Heart left ventricle (tissue), 16 donors: ENCODE measurements around the gene FAM3D. TPM values are rescaled to one million over a fixed set of nuclear protein-coding genes. Genes with fewer than 3 reads are reported as not detected.

Source experiments
- ATAC-seq, 4 donors: fragments of 200-7000 bp; cut with Tn5 transposase; one replicate each; pipeline ENCODE4 v1.9.1; 2020 to 2022; ENCODE audit warnings: moderate library complexity in 4 of 4, mild to moderate bottlenecking in 3 of 4, moderate number of reproducible peaks in 1 of 4
- DNase-seq, 5 donors: peaks; one replicate each; pipeline ENCODE4 v3.0.0-alpha.2; 2020
- H3K27ac ChIP-seq, 12 donors: fragments of 200-600 bp; sonication (generic) in 4 of 12; one replicate each; pipeline versions ENCODE4 v1.5.0 to v1.8.0; 2016 to 2022; ENCODE audit warnings: mild to moderate bottlenecking in 2 of 12
- H3K27me3 ChIP-seq, 9 donors: fragments of 200-600 bp; sonication (generic) in 2 of 9; one replicate each; pipeline versions ENCODE4 v1.5.1 to v1.8.0; 2016 to 2022; ENCODE audit warnings: mild to moderate bottlenecking in 3 of 9
- H3K36me3 ChIP-seq, 9 donors: fragments of 200-600 bp; sonication (generic) in 2 of 9; one replicate each; pipeline versions ENCODE4 v1.5.0 to v1.8.0; 2018 to 2022; ENCODE audit warnings: mild to moderate bottlenecking in 2 of 9
- H3K4me1 ChIP-seq, 12 donors: fragments of 200-600 bp; sonication (generic) in 4 of 12; one replicate each; pipeline versions ENCODE4 v1.5.0 to v1.8.0; 2016 to 2022; ENCODE audit warnings: mild to moderate bottlenecking in 3 of 12
- H3K4me3 ChIP-seq, 12 donors: fragments of 200-600 bp; sonication (generic) in 4 of 12; one replicate each; pipeline versions ENCODE4 v1.5.0 to v1.8.0; 2017 to 2022; ENCODE audit warnings: mild to moderate bottlenecking in 9 of 12, moderate library complexity in 4 of 12
- H3K9me3 ChIP-seq, 12 donors: fragments of 200-600 bp; sonication (generic) in 4 of 12; one replicate each; pipeline versions ENCODE4 v1.5.0 to v1.8.0; 2016 to 2022; ENCODE audit warnings: mild to moderate bottlenecking in 1 of 12
- POLR2A ChIP-seq, 2 donors: fragments of 450-650 bp; IDR thresholded peaks; one replicate each; pipeline ENCODE4 v1.6.1; 2017; ENCODE audit warnings: antibody characterized with exemption in 2 of 2, mild to moderate bottlenecking in 2 of 2, moderate library complexity in 2 of 2
- WGBS, 4 donors: extraction: QIAGEN DNeasy Blood & Tissue Kit in 2 of 4; methylation state at CpG; one replicate each; pipeline versions ENCODE4 v1.1.5 to v1.1.7; 2013 to 2018; 5-methylcytosine and 5-hydroxymethylcytosine counted together
- intact Hi-C, 10 donors: fragments of 100-400 bp; cut with DNase I; formaldehyde crosslinking; loops; one replicate each; pipeline versions ENCODE4 v1.11.1 to v1.14.2; 2022
- polyA plus RNA-seq, 2 donors: library from polyadenylated mRNA; stranded (reverse); fragments of 200-250 nt; gene quantifications; one replicate each; pipeline ENCODE4 v1.2.3, GENCODE V29; 2013
- total RNA-seq, 9 donors: library from RNA; depleted of rRNA in 2 of 9; stranded (reverse); fragments of >200 nt in 2 of 9; fragmentation: NEBNext Ultra II Directional in 3 of 9; extraction: Animal tissue kit (Norgen Biotek cat#: 25700) in 3 of 9; gene quantifications; one replicate each; pipeline versions ENCODE4 v1.1.0 to v1.2.4, GENCODE V29; 2016 to 2023
- TF ChIP-seq, protein P1 (sequence below), 12 donors: fragments of 200-600 bp; sonication (generic) in 4 of 12; IDR thresholded peaks; one replicate each; pipeline versions ENCODE4 v1.5.0 to v1.8.0; 2018 to 2022; ENCODE audit warnings: antibody characterized with exemption in 12 of 12, mild to moderate bottlenecking in 5 of 12
- donor health status: ischemic (EF 13 %, LVEDD 7.1; RV severe dilation, severe dysfunction).
- donor health status: healthy with polysubstance abuse.
- donor health status: DM: no; HTN: yes; CAD: no.
- donor health status: DM: no; HTN: no; CAD: no.
- donor health status: ischemic (EF 25% LVEDD 6.9; RV normal size, moderate dysfunction).
- donor health status: ischemic (EF 25% LVEDD 5.7; RV mildly dilated, moderate dysfunction).
- donor health status: healthy.
- donor health status: DM: yes; HTN: yes; CAD: no.
- donor health status: ischemic (EF 35%, LVEDD 5.7; RV mildly dilated, moderate dysfunction).
- donor health status: nonischemic (EF 11% LVEDD 7.7; RV severe dilation, severe dysfunction).
- donor health status: DM: yes; HTN: yes; CAD: no.
- donor health status: PGD.
- donor health status: ischemic (EF 29% LVEDD 5.4; RV normal size, mild dysfunction).
- donor health status: nonischemic (EF 23%, LVEDD 6.1; RV moderate dilation, normal function).

The FAM3D gene
- total and polyA plus RNA-seq, 11 donors, result 0.06 TPM; not detected in 10

DNA sequence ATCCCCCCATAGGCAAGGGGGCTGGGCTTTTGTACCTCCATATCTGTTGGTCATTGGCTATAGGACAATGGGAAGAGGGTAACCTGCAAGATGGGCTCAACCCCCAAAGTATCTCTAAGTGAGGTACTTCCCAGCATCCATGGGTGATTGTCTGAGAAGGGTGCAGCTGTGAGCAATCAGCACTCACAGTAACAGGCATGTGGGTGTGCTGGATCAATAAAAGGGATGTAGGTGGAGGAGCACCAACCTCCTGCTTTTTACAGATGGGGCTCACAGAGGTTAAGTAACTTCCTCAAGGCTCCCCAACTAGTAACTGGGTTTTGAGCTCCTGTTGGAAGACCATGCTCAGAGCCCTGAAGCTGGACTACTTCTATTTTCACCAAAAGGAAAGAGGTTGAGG lies 63.0 kb downstream of the FAM3D start:
- H3K9me3 ChIP-seq, result no peaks in the 10 kb centered on the region
- intact Hi-C loops, result no loop called here
- no peak for TF ChIP-seq POLR2A (IDR thresholded peaks at IDR 0.05)
- TF ChIP-seq, protein P1, sequence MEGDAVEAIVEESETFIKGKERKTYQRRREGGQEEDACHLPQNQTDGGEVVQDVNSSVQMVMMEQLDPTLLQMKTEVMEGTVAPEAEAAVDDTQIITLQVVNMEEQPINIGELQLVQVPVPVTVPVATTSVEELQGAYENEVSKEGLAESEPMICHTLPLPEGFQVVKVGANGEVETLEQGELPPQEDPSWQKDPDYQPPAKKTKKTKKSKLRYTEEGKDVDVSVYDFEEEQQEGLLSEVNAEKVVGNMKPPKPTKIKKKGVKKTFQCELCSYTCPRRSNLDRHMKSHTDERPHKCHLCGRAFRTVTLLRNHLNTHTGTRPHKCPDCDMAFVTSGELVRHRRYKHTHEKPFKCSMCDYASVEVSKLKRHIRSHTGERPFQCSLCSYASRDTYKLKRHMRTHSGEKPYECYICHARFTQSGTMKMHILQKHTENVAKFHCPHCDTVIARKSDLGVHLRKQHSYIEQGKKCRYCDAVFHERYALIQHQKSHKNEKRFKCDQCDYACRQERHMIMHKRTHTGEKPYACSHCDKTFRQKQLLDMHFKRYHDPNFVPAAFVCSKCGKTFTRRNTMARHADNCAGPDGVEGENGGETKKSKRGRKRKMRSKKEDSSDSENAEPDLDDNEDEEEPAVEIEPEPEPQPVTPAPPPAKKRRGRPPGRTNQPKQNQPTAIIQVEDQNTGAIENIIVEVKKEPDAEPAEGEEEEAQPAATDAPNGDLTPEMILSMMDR (IDR thresholded peaks at IDR 0.05), result no peak
- DNase-seq (no peak), ATAC-seq (no peak)
- H3K27ac ChIP-seq, result no peak overlapping the region
- no peaks in the 10 kb centered on the region for H3K27me3 ChIP-seq
- H3K36me3 ChIP-seq, result no peaks in the 10 kb centered on the region
- peaks cover 0 to 7% (median 0%) of the 10 kb centered on the region in 12 donors for H3K4me1 ChIP-seq
- H3K4me3 ChIP-seq, result no peak overlapping the region

DNA sequence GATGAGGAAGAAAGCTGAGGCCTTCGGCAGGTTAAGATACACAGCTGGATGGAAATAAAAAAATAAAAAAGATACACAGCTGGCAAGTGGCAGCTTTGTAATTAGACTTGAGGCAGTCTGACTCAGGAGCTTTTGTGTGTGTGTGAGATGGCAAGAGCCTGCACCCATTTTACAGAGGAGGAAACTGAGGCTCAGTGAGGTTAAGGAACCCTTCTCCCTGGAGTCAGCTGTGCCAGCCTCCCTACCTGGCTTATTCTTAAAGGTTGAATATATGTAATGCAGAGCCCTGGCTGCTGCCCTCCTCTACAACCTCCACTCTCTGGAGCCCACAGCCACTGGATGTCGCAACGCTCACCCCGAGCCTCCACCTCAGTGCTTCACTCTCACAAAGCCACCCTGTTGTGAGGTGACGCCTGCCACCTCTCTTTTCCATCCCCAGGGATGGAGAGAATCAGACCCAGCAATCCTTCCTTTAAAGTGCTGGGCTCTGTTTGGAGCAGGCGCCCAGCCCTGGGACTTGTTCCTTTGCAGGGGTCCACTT lies 68.7 kb downstream of the FAM3D start:
- TF ChIP-seq, protein P1 (IDR thresholded peaks at IDR 0.05), result no peak
- TF ChIP-seq POLR2A (IDR thresholded peaks at IDR 0.05), result no peak
- H3K4me1 ChIP-seq, result no peaks in the 10 kb centered on the region
- H3K4me3 ChIP-seq, result no peak overlapping the region
- H3K27me3 ChIP-seq, result no peaks in the 10 kb centered on the region
- intact Hi-C loops, result no loop called here
- 85 to 88% (median 87%) methylated on average over 6 of the region's 6 CpGs for WGBS, 4 donors
- no peaks in the 10 kb centered on the region for H3K36me3 ChIP-seq
- no peak for DNase-seq
- H3K27ac ChIP-seq, result no peak overlapping the region
- no peak for ATAC-seq
- no peaks in the 10 kb centered on the region for H3K9me3 ChIP-seq

DNA sequence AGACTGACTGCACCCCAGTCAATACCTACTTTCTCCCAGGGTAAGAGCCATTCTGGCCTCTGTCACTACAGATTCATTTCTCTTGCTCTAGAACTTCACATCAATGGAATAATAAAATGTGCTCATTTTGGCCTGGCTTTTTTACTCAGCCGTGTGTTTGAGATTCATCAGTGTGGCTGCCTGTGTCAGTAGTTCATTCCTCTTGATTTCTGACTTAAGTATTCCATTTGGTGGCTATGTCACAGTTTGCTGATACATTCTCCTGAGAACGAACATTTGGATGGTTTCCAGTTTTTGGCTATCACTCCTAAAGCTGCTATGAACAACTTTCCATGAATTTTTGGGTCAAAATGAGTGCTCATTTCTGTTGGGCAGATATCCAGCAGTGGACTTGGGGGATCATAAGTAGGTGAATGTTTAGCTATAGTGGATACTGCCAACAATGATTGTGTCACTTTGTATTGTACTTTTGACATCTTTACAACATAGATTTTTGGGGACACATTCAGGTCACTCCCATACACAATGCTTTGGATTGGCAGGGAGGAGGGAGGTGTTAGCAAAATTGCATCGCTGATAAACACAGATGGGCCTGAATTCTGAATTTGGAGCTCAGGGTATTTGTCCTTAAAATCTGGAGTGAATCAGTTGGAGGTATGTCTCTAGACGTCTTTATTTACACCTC lies 69.6 kb downstream of the FAM3D start:
- DNase-seq, result no peak
- H3K4me1 ChIP-seq, result no peaks in the 10 kb centered on the region
- H3K27ac ChIP-seq, result no peak overlapping the region
- H3K36me3 ChIP-seq, result no peaks in the 10 kb centered on the region
- intact Hi-C loops, result no loop called here
- no peak for ATAC-seq
- H3K27me3 ChIP-seq, result no peaks in the 10 kb centered on the region
- H3K4me3 ChIP-seq, result no peak overlapping the region
- 59 to 63% (median 60%) methylated on average over 4 of the region's 4 CpGs for WGBS, 4 donors
- no peaks in the 10 kb centered on the region for H3K9me3 ChIP-seq
- TF ChIP-seq, protein P1 (IDR thresholded peaks at IDR 0.05), result no peak
- TF ChIP-seq POLR2A (IDR thresholded peaks at IDR 0.05), result no peak

DNA sequence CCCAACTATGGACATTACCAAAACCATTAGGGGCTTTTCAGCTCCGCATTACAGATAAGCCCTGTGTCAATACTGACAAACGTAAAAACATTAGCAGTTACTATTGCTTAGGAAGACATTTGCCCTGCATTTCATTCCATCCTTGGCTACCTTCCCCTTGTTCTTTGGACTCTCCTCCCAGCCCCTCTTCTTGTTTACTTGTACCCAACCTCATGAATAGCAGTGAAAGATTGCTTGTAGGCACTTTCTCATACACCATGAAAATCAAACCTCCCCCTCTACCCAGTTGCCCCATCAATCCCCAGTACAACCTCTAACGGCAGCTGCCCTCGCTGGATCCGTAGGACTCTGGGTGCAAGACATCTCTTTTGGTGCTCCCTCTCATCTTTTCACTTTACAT lies 72.5 kb downstream of the FAM3D start:
- H3K9me3 ChIP-seq, result no peaks in the 10 kb centered on the region
- no peaks in the 10 kb centered on the region for H3K4me1 ChIP-seq
- intact Hi-C loops, result no loop called here
- DNase-seq (no peak), ATAC-seq (no peak)
- H3K4me3 ChIP-seq, result no peak overlapping the region
- no peaks in the 10 kb centered on the region for H3K36me3 ChIP-seq
- 78 to 91% (median 87%) methylated on average over 5 of the region's 5 CpGs for WGBS, 4 donors
- H3K27me3 ChIP-seq, result no peaks in the 10 kb centered on the region
- no peak overlapping the region for H3K27ac ChIP-seq
- TF ChIP-seq, protein P1 (IDR thresholded peaks at IDR 0.05), result no peak
- TF ChIP-seq POLR2A (IDR thresholded peaks at IDR 0.05), result no peak
